GM12875 (cell line): ENCODE measurements around the gene TEX51.

Experiments
- H3K4me3 ChIP-seq: one replicate; pipeline ENCODE4 v1.5.1; 2011; ENCODE audit warnings: low read depth, low read length, control low read depth
- TF ChIP-seq, protein P1 (sequence below): IDR thresholded peaks from 2 replicates; pipeline ENCODE4 v1.5.1; 2011; ENCODE audit warnings: low read depth, mild to moderate bottlenecking, control low read depth, inconsistent platforms, low read length, moderate library complexity, borderline replicate concordance; ENCODE audit not compliant: insufficient read depth

The TEX51 gene

DNA sequence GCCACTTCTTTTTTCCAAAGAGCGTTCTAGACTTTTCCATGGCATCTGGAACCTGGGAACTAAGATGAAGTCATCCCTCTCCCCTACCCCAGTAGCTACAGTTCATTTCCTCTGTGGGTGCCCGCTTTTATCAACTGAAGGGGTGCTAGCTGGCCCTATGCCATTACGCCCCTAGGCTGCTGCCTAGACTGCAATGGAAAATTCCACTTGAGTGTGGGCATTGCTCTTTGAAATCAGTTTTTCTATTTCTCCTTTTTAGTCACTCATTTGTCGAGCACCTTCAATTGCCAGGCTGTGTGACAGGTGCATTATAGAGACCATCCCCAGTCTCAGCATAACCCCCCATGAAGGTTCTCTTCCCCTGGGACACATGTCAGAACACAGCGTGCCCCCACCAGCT is 7.3 kb downstream of the TEX51 start:
- TF ChIP-seq, protein P1, sequence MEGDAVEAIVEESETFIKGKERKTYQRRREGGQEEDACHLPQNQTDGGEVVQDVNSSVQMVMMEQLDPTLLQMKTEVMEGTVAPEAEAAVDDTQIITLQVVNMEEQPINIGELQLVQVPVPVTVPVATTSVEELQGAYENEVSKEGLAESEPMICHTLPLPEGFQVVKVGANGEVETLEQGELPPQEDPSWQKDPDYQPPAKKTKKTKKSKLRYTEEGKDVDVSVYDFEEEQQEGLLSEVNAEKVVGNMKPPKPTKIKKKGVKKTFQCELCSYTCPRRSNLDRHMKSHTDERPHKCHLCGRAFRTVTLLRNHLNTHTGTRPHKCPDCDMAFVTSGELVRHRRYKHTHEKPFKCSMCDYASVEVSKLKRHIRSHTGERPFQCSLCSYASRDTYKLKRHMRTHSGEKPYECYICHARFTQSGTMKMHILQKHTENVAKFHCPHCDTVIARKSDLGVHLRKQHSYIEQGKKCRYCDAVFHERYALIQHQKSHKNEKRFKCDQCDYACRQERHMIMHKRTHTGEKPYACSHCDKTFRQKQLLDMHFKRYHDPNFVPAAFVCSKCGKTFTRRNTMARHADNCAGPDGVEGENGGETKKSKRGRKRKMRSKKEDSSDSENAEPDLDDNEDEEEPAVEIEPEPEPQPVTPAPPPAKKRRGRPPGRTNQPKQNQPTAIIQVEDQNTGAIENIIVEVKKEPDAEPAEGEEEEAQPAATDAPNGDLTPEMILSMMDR, result no peak
- H3K4me3 ChIP-seq, result no peak overlapping the region

DNA sequence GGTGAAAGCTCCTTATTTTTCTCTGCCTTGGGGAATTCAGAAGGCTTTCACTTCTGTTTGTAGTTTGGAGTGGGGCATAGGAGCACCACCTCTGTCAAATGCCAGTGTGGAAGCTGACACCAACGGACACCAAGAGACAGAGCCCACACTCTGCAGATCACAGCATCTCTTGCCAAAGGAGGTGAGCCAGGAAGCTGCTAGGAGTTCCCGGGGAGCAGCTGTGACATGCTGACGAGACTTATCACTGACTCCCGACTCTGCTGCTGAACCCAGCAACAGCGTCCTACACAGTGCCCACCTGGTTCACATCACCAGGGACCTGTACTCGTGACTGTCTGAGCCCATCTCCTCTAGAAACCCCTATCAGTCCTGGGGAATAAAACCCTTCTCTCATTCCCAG is 8.1 kb downstream of the TEX51 start:
- H3K4me3 ChIP-seq, result no peak overlapping the region
- TF ChIP-seq, protein P1, result no peak

DNA sequence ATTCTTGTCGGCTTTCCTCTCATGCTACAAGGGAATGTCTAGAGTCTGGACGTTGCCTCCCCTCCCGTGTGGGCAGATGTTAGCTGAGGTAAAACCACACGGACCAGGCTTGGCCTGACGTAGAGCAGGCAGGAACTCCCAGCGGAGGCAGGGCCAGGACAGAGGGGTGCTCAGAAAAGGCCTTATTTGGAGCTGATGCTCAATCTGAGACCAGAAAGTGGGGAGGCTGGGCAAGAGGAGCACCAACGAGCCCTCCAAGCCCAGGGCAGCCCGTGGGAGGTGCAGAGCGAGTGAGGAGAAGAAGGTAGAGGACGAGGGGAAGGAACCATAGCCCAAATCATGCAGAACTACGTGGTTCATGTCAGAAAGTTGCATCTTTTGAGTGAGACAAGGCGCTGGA is 9.0 kb downstream of the TEX51 start:
- H3K4me3 ChIP-seq, result no peak overlapping the region
- TF ChIP-seq, protein P1, result no peak

DNA sequence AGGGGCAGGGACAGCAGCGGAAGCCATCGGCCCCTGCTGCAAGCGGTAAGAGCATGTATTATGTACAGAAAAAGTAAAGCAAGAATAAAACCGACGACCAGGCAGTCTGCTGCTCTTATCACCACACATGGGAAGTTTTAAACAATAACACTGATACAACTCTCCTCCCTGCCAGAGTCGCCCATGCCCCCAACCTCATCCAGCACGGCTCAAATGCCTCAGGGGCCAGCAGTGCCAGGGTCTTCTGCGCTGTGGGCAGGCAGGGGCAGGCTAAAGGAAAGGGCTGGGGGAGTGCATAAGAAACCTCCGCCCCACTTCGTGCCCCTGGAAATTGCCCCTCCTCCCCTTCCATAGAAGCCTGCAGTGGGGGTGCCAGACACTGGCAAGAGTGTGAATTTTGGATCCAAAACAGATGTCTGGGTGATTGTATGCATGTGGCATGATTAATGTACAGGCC is 10.1 kb downstream of the TEX51 start:
- TF ChIP-seq, protein P1, result no peak
- no peak overlapping the region for H3K4me3 ChIP-seq

DNA sequence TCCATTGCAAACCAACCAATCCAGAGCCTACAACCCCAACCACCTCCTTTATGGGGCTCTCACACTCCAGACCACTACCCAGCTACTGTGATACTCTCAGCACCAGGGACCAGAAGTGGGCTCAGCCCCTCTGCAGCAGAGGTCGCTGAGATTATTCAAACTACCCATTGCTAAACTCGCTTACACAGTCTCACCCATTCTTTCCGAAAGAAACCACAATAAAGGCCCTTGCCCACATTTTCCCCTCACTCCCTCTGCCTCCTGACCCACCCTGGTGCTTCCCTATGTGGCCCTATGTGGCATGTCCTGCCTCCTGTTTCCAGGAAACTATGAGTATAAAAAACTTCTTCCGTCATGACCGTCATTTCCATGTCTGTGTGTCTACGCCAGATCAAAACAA is 10.7 kb downstream of the TEX51 start:
- TF ChIP-seq, protein P1, result no peak
- no peak overlapping the region for H3K4me3 ChIP-seq

DNA sequence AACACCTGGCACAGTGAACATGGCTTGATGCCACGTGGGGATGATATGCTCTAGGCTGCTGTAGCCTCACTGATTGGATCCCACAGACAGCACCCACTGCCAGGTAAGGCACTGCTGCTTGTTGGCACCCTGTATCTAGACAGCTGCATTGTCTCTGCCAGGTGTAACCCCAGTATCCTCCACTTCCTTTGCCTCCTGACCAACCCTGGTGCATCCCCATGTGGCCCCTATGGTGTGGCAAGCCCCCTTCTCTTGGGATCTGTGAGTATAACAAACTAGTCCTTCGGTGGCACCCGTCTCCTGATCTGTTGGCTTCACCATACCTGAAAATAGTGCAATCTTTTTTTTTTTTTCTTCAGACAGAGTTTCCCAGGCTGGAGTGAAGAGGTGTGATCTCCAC is 11.1 kb downstream of the TEX51 start:
- no peak overlapping the region for H3K4me3 ChIP-seq
- TF ChIP-seq, protein P1, result no peak

DNA sequence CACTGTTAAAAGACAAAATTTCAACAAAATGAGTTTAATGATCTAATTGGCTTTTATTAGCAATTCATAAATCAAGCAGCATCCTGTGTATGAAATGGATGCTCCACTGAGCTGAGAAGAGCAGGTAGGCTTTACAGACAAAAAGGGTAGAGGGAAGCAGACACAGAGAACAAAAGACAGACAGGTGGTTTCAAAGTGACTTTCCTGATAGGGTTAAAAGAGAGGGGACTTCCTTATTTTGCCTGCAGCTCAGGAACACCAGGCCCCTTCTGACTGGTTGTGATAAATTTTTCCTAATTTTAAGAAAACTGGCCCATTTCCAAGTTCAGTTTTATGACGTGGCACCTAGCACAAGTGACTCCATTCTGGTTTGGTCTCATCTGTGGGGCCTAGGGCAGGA is 11.9 kb downstream of the TEX51 start:
- H3K4me3 ChIP-seq, result no peak overlapping the region

More for the DNA sequence above, 11.9 kb downstream of the TEX51 start:
- TF ChIP-seq, protein P1, result no peak
